HG02885 (cell line): Measurements from ENCODE around the gene EGFL7.

Experiments used
- ATAC-seq: cut with Tn5 transposase; IDR thresholded peaks from one replicate; pipeline ENCODE4 v1.9.1; 2021; ENCODE audit warnings: mild to moderate bottlenecking; ENCODE audit not compliant: unreplicated experiment, poor library complexity

Gene EGFL7

DNA sequence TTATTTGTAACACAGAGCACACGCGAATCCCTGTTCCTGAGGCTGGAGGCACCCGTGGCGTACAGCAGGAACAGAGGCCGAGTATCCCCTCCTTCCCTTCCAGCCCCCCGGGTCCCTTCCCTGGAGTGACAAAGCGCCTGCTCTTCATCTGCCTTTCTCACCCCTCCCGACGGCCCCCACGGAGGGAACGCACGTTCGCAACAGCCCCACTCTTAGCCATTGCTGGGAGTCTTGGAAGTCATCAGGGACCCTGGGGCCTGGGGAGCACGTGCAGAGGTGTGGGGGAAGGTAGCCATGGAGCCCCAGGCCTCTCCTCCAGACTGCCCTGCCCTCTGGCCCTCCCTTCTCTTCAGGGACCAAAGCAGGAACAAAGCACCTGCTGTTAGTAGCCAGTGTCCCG, 22.1 kb downstream of the EGFL7 start:
- no peak for ATAC-seq

DNA sequence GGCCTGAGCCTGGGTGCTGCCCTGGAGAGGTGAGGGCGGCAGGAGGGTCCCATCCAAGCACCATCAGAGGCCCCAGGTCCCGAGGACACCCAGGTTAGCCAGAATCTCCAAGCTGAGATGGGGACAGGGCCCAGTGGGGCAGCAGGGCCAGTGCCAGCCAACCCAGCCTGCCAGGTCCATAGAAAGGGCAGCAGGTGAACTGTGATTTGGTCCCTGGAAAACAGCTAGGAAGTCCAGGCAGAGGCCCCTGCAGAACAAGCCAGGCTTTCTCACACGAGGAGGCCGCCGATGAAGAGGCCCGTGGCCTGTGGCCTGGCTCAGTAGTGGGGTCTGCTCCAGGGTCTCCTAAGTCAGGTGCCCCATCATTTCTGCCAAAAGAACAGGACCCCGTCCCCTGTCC, 22.5 kb downstream of the EGFL7 start:
- no peak for ATAC-seq

DNA sequence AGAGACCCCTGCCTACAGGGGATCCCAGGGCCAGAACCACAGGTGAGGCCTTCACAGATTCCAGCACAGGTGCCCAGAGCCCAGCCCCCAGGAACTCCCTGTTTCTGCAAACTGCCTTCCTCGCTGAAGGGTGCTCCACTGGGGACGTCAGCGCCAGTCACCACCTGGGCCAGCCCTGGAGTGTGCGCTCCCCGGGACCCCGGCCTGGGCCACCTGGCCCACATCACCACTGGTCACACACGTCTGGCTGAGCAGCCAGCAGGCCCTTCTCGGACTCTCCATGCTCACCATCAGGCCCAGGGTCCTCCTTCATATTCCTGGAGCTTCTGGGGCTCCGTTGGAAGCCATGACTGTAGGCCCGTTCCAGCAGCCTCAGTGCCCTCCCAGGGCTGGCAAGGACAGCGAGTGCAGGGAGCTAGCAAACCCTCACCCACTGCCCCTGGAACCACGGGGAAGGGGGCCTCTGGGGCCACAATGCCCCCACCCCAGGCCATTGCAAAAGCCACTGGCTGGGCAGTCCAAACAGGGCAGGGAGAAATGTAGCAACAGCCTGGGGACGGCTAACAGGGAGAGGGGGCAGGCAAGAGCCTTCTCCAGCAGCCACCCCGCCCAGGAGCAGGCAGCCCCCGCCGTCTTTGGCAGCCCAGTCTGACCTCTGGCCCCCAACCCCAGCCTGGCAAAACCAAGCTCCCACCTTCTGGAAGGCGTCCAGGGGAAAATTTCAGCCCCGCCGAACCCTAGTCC, 23.2 kb downstream of the EGFL7 start:
- no peak for ATAC-seq

DNA sequence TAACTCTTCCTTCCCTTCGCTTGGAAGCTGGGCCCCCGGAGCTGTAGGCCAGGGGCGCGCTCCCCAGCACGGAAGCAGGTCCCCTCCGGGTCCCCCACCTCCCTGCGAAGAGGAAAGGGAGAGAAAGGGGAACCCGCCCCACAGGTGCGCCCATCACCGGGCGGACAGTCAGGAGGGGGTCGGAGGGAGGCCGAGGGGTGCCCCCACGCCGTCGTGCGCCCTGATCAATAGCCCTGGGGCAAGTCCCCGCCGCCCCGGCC, 23.7 kb downstream of the EGFL7 start:
- ATAC-seq: peak; percentile 5

DNA sequence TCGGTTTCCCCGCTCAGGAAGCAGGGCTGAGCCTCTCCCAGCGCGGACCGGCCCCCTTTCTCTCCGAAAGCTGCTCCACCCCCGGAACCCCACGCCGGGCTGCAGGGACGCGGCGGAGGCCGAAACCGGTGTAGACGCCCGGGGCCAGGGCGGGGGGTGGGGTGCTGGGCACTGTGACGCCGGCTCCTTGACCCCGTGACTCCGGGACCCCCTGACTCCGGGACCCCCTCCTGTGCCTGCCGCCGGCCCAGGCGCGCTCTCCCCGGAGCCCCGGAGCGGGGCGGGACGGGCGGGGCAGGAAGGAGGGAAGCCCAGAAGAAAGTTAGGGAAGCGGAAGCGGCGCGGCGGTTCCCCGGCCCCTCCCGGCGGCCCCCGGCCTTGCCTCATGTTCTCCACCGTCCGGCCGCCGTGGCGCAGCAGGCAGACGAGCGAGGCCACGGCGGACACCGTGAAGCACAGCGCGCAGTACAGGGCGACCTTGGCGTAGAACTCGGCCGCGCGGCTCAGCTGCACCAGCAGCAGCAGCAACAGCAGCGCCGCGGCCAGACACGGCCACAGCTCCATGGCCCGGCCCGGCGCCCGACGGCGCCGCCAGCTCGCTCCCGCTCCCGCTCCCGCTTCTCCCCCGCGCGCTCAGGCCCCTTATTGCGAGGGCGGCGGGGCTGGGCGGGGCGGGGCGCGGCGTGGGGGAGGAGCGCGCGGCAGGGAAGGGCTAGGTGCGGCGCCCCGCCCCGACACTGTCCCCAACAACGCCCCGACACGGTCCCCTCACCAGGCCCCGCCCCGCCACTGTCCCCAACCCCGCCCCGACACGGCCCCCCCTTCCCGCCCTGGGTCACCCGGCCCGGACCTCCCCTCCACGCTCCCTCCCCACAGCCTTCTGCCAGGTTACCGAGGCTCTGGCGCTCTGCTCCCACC, 24.3 kb downstream of the EGFL7 start, which contains the start of gene AGPAT2:
Gene AGPAT2, minus strand, starts transcription at position 664 of the 918 bp plus-strand sequence. Its CDS starts 100 bp downstream, at position 564.
- peak; percentile 62 for ATAC-seq

DNA sequence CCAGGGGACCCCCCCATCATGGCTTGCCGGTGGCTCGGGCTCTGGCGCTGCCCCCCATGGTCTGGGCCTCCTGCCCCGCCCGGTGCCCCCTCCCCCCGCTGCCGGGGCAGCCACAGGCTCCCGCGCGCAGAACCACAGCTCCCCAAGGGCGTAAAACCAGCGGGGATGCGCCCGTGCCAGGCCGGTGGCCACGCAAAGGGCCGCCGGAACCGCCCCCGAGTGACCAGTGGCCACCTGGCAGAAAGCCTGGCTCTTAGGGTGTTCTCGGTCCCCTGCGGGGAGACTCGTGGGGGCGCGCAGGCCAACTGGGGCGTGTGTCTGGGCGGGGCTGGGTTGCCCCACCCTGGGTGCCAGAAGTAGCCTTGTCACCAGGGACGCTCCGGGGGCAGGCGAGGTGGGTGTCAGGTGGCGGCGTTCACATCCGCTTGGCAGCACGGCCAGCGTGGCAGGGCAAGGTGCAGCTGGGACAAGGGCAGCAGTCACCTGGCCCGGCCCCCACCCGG, 25.1 kb downstream of the EGFL7 start:
- ATAC-seq: peak; percentile 20

DNA sequence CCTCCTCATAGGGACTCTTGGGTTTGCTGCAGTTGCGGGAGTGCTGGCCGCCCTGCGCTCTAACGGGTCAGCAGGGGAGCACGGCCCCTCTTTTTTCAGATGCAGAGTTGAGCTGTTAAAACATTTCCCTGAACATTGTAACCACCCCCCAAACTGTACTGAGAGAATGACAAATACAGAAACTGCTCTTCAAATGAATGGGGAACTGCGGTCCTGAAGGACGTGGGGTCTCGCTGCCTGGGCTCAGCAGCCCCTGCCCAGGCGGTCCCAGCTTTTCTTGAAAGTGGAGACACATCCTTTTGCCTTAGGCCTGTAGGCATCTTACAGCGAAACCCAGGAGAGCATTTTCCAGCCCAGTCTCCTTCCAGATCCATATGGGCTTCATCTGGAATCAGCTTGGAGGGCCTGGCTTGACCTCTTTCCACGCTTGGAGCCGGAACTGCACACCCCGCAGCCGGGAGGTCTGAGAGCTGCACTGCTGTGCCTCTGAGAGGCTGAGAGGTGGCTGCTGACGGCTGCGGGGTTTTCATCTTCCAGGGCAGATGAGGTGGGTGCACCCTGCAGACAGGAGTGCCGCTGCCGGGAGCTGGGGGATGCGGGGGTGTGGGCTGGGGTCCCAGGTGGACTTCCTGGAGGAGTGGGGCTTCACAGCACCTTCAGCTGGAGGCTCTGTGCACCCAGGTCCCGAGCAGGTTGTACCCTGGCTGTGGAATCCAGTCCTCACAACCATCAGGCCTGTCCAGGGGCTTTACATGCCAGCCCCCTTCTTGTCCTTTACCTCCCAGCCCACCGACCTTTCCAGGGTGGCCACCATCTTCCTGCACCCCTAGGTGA, 25.8 kb downstream of the EGFL7 start:
- peak; percentile 35 for ATAC-seq

DNA sequence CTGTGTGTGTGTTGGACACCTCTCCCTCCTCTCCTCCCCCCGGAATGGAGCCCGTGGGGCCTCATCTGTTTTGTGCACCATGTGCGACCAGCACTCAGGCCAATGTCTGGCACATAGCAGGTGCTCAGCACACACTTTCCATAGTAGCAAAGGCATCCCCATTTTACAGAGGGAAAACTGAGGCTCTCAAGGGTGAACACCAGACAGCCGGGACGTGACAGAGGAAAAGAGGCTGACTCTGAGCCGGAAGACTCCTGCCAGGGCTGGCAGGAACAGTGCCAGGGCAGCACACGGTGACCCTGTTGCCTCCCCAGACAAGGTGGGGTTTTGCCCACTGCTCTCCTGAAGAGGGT, 26.4 kb downstream of the EGFL7 start:
- no peak for ATAC-seq

DNA sequence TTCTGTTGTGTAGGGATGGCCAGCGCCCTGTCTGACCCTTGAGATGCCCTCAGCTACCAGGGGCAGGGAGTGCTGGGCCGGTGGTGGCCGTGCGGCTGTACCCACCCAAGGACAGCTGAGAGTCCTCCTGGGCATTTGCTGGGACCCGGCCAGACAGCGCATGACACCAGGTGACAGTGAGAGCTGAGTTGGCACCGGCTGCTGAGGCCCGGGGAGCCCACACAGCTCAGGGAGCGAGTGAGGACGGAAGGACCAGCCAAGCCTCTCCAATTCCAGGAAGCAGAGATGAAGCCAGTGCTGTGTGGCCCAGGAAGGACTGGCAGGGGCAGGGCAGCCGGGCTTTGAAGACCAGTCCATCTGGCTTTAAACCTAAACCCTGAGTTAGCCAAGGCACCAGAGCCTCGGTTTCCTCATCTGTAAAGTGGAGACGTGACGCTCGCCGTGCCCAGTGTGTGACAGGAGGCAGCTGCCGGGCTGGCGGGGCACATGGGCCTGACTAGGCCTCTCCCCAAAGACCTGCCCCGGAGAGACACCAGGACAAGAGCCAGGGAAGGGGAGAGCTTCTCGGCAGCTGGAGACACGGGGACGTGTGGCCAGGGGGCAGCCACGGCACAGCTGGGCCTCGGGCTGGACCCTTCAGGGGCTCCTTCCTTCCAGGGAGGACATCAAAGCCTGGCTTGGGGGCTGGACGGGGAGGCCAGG, 27.5 kb downstream of the EGFL7 start:
- ATAC-seq: no peak

DNA sequence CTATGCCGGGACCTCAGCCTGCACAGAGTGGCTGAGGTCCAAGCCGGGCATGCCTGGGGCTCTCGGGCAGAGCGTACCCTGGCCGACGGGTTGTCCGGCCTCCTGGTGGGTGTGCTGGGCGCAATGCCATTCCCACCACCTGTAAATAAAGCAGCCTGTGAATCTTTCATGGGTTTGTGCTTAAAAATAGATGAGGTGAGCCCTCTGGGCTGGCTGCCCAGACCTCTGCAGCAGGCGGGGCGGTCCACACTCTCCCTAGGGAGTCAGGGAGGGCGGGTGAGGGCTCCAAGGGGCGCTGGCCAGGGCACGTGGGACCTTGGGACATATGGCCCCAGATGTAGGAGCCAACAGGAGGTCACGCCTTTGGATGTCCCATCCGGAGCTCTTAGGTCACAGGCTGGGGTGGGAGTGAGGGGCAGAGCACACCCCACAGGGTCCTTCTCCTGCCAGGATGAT, 28.1 kb downstream of the EGFL7 start:
- no peak for ATAC-seq

DNA sequence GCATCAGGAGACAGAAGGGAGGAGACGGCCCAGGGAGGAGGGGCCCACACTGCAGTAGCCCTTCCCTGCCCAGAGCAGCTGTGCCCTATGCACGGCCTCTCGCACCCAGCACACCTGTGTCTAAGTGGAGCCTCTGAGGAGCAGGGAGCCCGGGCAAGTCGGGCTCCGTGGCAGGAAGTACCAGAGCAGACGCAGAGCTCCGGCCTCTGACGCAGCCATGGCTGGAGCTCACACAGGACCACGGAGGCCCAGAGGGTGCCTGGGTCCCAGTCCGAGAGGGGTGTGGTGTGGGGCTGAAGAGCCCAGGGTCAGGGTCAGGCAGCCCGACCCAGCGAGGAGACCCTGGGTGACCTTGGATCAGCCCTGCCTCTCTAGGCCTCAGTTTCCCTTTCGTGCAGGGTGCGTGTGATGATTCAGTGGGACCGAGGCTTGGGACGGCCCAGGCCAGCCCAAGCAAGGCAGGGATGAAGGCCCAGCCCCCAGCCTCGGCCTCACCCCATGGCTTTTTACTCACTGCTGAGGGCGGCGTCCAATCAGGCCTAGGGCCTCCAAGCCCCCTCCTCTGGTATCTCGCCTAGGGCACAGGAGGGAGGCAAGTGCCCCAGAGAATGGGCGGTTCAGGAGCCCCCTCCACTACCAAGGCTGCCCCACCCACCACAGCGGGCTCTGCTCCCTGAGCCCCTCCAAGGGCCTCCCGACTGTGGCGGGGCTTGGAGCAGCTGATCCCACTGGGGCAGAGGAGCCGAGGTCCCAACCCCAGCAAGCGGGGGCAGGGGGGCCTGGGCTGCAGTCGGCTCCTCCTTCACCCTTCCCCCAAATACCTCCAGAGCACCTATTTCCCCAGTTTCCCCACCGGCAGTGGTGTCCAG, 28.8 kb downstream of the EGFL7 start:
- ATAC-seq: no peak

DNA sequence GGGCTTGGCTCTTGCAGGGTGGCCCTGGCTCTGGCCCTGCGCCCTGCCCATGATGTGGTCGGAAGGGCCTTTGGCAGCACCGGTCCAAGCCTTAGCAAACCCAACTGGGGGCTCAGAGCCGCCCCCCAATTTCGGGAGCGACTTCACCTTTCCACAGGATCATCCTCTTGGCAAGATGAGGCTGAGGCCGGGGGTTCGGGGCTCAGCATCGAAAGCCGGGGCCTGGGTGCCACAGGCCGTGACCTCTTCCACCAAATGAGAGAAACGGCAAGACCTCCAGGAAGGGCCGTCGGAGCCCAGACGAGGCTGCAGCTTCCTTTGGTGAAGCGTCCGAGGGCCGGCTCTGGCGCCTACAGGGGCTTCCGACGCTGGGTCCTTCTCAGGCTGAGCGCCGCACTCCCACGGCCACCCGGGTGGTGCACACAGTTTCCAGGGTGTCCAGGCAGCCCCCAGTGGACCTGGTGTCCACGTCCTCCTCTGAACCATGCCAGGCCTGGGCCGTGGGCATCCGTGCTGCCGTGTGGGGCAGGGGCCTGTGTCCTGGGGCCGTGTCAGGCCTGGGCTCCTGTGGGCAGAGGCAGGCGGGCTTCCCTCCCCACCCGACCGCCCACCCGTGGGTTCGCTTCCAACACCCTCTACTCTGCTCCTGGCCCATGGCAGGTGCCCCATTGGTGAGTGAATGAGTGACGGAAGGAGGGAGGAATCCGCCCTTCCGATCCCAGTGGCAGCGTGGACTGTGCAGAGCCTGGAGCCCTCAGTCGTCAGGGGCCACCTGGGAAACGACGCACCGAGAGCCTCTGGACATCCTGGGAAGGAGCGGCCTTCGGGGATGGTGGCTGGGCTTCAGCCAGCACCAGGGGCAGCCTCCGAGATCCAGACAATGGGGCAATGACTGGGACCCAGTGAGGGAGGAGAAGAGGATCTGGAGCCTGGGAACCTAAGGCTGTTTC, 29.7 kb downstream of the EGFL7 start:
- no peak for ATAC-seq

DNA sequence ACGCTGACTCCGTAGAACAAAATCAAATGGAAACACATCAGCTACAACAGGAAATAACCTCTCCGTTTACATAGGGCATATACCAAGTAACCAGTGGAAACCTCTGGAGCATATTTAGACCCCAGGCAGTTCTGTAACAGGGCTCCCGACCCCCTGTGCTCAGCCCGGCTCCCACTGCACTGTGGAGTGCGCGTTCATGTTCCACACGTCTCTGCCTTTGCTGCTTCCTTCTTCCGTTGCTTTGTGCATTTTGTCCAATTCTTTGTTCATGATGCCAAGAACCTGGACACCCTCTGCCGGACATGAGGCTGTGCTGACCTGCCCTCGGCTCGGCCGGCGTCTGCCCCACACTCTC, 30.4 kb downstream of the EGFL7 start:
- ATAC-seq: no peak

DNA sequence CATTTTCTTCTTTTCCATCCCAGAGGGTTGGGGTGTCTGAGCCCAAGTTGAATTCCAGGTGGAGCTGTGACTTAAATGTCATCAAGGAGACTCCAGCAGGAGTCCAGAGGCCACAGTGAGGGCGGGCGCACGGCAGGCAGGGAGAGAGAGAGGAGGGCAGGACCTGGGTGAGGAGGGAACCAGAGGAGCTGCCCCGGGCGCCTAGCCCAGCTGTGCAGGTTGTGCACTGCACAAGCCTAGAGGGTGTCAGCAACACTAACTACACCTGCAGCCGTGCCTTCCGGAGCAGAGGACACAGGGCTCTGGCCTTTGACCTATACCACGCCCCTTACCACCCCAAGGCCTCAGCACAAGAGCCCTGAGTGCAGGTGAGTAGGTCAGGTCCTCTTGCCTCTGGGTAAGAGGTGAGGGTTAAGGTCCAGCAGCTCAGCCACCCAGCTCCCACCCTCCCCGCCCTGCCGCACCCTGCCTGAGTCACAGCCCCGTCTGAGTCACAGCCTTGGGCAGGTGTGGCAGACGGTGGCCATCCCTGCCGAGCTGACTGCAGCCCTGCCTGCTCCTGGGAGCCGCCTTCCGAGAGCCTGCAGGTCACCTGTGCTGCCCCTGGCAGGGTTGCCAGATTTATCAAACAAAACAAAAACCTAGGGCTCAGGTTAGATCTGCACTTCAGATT, 30.9 kb downstream of the EGFL7 start:
- no peak for ATAC-seq

DNA sequence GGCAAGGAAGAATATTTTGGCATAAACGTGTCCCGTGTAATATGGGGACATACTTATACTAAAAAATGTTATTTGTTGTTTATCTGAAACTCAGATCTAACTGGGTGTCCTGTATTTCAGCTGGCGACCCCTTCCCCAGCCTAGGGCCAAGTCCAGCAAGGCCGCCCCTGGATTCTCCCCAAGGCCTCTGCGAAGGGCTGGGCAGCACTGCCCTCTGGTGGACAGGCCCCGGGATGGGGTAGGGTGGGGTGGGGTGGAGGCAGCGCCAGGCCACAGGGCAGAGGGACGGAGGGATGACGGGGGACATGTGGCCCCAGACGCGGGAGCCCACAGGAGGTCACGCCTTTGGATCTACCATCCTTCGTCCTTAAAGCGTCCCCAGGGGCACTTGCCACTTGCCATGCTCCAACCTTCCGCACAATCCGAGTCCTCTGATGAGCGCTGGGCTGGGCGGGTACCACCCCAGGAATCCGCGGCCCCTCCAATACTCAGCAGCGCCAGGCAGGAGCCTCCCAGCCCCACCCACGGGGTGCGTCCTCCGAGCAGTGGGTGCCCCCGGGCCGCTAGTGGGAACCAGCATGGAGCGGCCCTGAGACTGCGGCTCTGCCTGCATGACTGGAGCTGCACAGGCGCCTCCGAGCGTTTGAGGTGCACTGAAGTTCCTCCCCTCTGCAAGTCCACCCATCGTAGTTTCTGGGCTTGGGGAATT, 31.6 kb downstream of the EGFL7 start:
- no peak for ATAC-seq

DNA sequence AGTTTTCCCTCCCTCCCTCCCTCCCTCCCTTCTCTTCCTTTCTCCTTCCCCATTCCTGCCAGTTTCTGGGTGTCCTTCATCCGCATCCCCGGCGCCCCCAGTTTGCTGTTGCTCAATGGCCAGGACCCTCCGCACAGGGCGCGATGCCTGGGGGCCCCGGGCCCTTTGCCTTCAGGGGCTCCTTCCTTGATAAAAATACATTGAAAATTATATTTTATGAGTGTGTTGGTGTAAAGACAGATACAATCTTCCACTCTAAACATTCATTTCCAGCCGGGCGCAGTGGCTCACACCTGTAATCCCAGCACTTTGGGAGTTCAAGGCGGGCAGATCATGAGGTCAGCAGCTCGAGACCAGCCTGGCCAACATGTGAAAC, 32.1 kb downstream of the EGFL7 start:
- no peak for ATAC-seq

DNA sequence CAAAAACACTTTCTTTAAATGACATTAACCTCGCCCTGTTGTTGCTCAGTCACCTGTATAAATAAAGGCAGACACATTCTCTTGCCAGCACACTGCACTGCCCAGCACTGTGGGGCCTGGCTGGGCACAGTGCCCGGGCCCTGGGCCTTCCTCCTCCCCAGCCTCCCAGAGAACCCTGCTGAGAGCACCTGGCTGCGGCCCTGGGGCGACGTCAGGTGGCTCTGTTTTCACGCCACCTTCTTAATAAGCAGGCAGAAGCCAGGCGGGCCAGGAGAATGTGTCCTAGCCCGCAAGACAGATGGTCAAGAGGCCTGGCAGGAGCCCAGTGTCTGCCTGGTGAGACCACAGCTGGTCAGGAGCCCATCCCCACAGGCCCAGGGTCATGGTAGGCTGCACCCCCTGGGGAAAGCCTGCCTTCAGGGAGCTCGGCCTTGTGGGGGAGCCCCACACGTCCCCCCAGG, 32.7 kb downstream of the EGFL7 start:
- no peak for ATAC-seq
